ENCODE results near the gene PCGF1.

PCGF1 gene

GRCh38 chr2:74461187-74462053, 46.1 kb downstream of the PCGF1 start:
- TF ChIP-seq CEBPB (IDR thresholded peaks at IDR 0.05): no peak
- no peak for TF ChIP-seq TCF12 (IDR thresholded peaks at IDR 0.05; ENCODE audit: low read depth)
- TF ChIP-seq ZBTB7A (IDR thresholded peaks at IDR 0.05; ENCODE audit: low read depth): no peak
- no peak for TF ChIP-seq TEAD4 (IDR thresholded peaks at IDR 0.05)
- no peak for TF ChIP-seq CREB1 (IDR thresholded peaks at IDR 0.05; ENCODE audit: low read depth)
- TF ChIP-seq MAX (IDR thresholded peaks at IDR 0.05): no peak
- no peak for TF ChIP-seq EGR1 (IDR thresholded peaks at IDR 0.05)
- TF ChIP-seq YY1 (IDR thresholded peaks at IDR 0.05; ENCODE audit: low read depth): no peak
- TF ChIP-seq RAD21 (IDR thresholded peaks at IDR 0.05; ENCODE audit: low read depth): no peak
- TF ChIP-seq TAF1 (IDR thresholded peaks at IDR 0.05; ENCODE audit: low read depth): no peak
- TF ChIP-seq REST (IDR thresholded peaks at IDR 0.05; ENCODE audit: low read depth): no peak
- no peak for TF ChIP-seq NFIC (IDR thresholded peaks at IDR 0.05)
- TF ChIP-seq USF1 (IDR thresholded peaks at IDR 0.05): no peak
- no peak for TF ChIP-seq FOXM1 (IDR thresholded peaks at IDR 0.05; ENCODE audit: borderline replicate concordance, low read depth)
- TF ChIP-seq EP300 (IDR thresholded peaks at IDR 0.05; ENCODE audit: borderline replicate concordance): no peak

GRCh38 chr2:74458938-74459363, 48.5 kb downstream of the PCGF1 start:
- TF ChIP-seq FOXM1 (IDR thresholded peaks at IDR 0.05; ENCODE audit: borderline replicate concordance, low read depth) (no peak), ZBTB7A (IDR thresholded peaks at IDR 0.05; ENCODE audit: low read depth) (no peak), RAD21 (IDR thresholded peaks at IDR 0.05; ENCODE audit: low read depth) (no peak), EP300 (IDR thresholded peaks at IDR 0.05; ENCODE audit: borderline replicate concordance) (no peak), TAF1 (IDR thresholded peaks at IDR 0.05; ENCODE audit: low read depth) (no peak), NFIC (IDR thresholded peaks at IDR 0.05) (no peak), TCF12 (IDR thresholded peaks at IDR 0.05; ENCODE audit: low read depth) (no peak), EGR1 (IDR thresholded peaks at IDR 0.05) (no peak), CEBPB (IDR thresholded peaks at IDR 0.05) (no peak), YY1 (IDR thresholded peaks at IDR 0.05; ENCODE audit: low read depth) (no peak), MAX (IDR thresholded peaks at IDR 0.05) (no peak), CREB1 (IDR thresholded peaks at IDR 0.05; ENCODE audit: low read depth) (no peak)

- TF ChIP-seq YY1 (IDR thresholded peaks at IDR 0.05; ENCODE audit: low read depth): peak; percentile 87
- no peak for TF ChIP-seq CEBPB (IDR thresholded peaks at IDR 0.05)
These were observed 49.2 kb downstream of the PCGF1 start, which contains the start of gene WBP1 for GRCh38 chr2:74458132-74458937. Gene WBP1 (plus strand): TSS chr2:74458438. CDS start chr2:74458603, 165 bp downstream.

- TF ChIP-seq RAD21 (IDR thresholded peaks at IDR 0.05; ENCODE audit: low read depth) (no peak), CEBPB (IDR thresholded peaks at IDR 0.05) (no peak), MAX (IDR thresholded peaks at IDR 0.05) (peak; percentile 26; the same call in 1 of the 2 replicates), EP300 (IDR thresholded peaks at IDR 0.05; ENCODE audit: borderline replicate concordance) (peak; percentile 4; the same call in 1 of the 2 replicates), ZBTB7A (IDR thresholded peaks at IDR 0.05; ENCODE audit: low read depth) (peak; percentile 95), USF1 (IDR thresholded peaks at IDR 0.05) (no peak), TEAD4 (IDR thresholded peaks at IDR 0.05) (peak; percentile 6; the same call in 1 of the 2 replicates), NFIC (IDR thresholded peaks at IDR 0.05) (no peak), CREB1 (IDR thresholded peaks at IDR 0.05; ENCODE audit: low read depth) (peak; percentile 64; the same call in 1 of the 2 replicates), FOXM1 (IDR thresholded peaks at IDR 0.05; ENCODE audit: borderline replicate concordance, low read depth) (peak; percentile 77; the same call in 1 of the 2 replicates), TAF1 (IDR thresholded peaks at IDR 0.05; ENCODE audit: low read depth) (peak; percentile 57; the same call in 1 of the 2 replicates), TCF12 (IDR thresholded peaks at IDR 0.05; ENCODE audit: low read depth) (peak; percentile 62; the same call in 1 of the 2 replicates), EGR1 (IDR thresholded peaks at IDR 0.05) (0 out of 2 replicates have a peak, but pooled peaks have one; percentile 27), REST (IDR thresholded peaks at IDR 0.05; ENCODE audit: low read depth) (no peak), YY1 (IDR thresholded peaks at IDR 0.05; ENCODE audit: low read depth) (peak; percentile 58; the same call in 1 of the 2 replicates)
These were observed 49.9 kb downstream of the PCGF1 start for GRCh38 chr2:74457549-74458131.
